HFFc6 (cell line): ENCODE data around the gene LGALS1. TPM values are rescaled to one million over a fixed set of nuclear protein-coding genes. Genes with fewer than 3 reads are reported as not detected.

Experiments
- DNase-seq: peaks from one replicate; pipeline ENCODE4 v3.0.0-alpha.2; 2018
- H3K27ac Mint-ChIP-seq: 2 replicates; pipeline ENCODE4 v1.8.0; 2020; ENCODE audit warnings: mild to moderate bottlenecking, mixed read lengths
- H3K27me3 Mint-ChIP-seq: 2 replicates; pipeline ENCODE4 v1.8.0; 2021; ENCODE audit warnings: mild to moderate bottlenecking, moderate library complexity, mixed read lengths; ENCODE audit not compliant: insufficient read depth
- H3K36me3 Mint-ChIP-seq: 2 replicates; pipeline ENCODE4 v1.8.0; 2021; ENCODE audit warnings: low read depth, mixed read lengths
- H3K4me1 Mint-ChIP-seq: 2 replicates; pipeline ENCODE4 v1.8.0; 2020; ENCODE audit warnings: low read depth, mixed read lengths
- H3K4me3 Mint-ChIP-seq: 2 replicates; pipeline ENCODE4 v1.8.0; 2020; ENCODE audit warnings: mild to moderate bottlenecking, moderate library complexity, mixed read lengths
- H3K9me3 Mint-ChIP-seq: 2 replicates; pipeline ENCODE4 v1.8.0; 2020; ENCODE audit warnings: mild to moderate bottlenecking, mixed read lengths
- CTCF ChIP-seq: fragments of 200-600 bp; sonication (generic); IDR thresholded peaks from 2 replicates; pipeline ENCODE4 v1.5.0; 2021; ENCODE audit warnings: antibody characterized with exemption, mild to moderate bottlenecking
- total RNA-seq, 6 experiments: library from RNA; stranded (reverse); fragmentation: NEBNext Ultra II Directional; extraction: Animal tissue kit (Norgen Biotek cat#: 25700); gene quantifications; 2 replicates in 1 of 6; 3 replicates in 5 of 6; pipeline ENCODE4 v1.2.3, GENCODE V29; 2021

The LGALS1 gene
- total RNA-seq, 6 experiments from 2014 or later: 5,326 to 7,192 (median 6,673) TPM

GRCh38 chr22:37701141-37701786 lies 25.8 kb downstream of the LGALS1 start:
- peaks cover 15% of the 10 kb centered on the region for H3K4me1 Mint-ChIP-seq
- H3K4me3 Mint-ChIP-seq: no peak overlapping the region
- H3K36me3 Mint-ChIP-seq: no peaks in the 10 kb centered on the region
- no peaks in the 10 kb centered on the region for H3K9me3 Mint-ChIP-seq
- TF ChIP-seq CTCF: no peak
- peaks cover 3% of the 10 kb centered on the region for H3K27me3 Mint-ChIP-seq
- DNase-seq: no peak
- H3K27ac Mint-ChIP-seq: no peak overlapping the region

GRCh38 chr22:37703906-37704305 lies 28.5 kb downstream of the LGALS1 start:
- Mint-ChIP-seq H3K27me3 (peaks cover 2% of the 10 kb centered on the region), H3K36me3 (no peaks in the 10 kb centered on the region), H3K4me3 (no peak overlapping the region; the same call in 1 of the 2 replicates), H3K9me3 (no peaks in the 10 kb centered on the region), H3K4me1 (peaks cover 5% of the 10 kb centered on the region; the same call in 1 of the 2 replicates), H3K27ac (no peak overlapping the region)
- DNase-seq: no peak
- TF ChIP-seq CTCF: no peak

- Mint-ChIP-seq H3K9me3 (no peaks in the 10 kb centered on the region), H3K4me3 (no peak overlapping the region), H3K27ac (no peak overlapping the region), H3K27me3 (peaks cover 2% of the 10 kb centered on the region), H3K36me3 (no peaks in the 10 kb centered on the region), H3K4me1 (peaks cover 5% of the 10 kb centered on the region; the same call in 1 of the 2 replicates)
- no peak for TF ChIP-seq CTCF
- DNase-seq: no peak
Measured at GRCh38 chr22:37704645-37705044, 29.2 kb downstream of the LGALS1 start.

- no peak for TF ChIP-seq CTCF
- Mint-ChIP-seq H3K4me3 (no peak overlapping the region), H3K27ac (no peak overlapping the region), H3K4me1 (peaks cover 5% of the 10 kb centered on the region; the same call in 1 of the 2 replicates), H3K9me3 (no peaks in the 10 kb centered on the region), H3K36me3 (no peaks in the 10 kb centered on the region), H3K27me3 (peaks cover 2% of the 10 kb centered on the region)
- no peak for DNase-seq
Measured at GRCh38 chr22:37705205-37705604, 29.8 kb downstream of the LGALS1 start.

- DNase-seq: no peak
- no peak for TF ChIP-seq CTCF
- Mint-ChIP-seq H3K9me3 (no peaks in the 10 kb centered on the region), H3K4me3 (no peak overlapping the region), H3K27ac (no peak overlapping the region), H3K27me3 (peaks cover 5% of the 10 kb centered on the region), H3K36me3 (no peaks in the 10 kb centered on the region), H3K4me1 (peaks cover 2% of the 10 kb centered on the region; the same call in 1 of the 2 replicates)
Measured at GRCh38 chr22:37708580-37709444, 33.4 kb downstream of the LGALS1 start.
